GM18909 (cell line): ENCODE data around the gene CHL1.

Experiments used
- ATAC-seq: cut with Tn5 transposase; IDR thresholded peaks from one replicate; pipeline ENCODE4 v1.9.1; 2021; ENCODE audit warnings: mild to moderate bottlenecking; ENCODE audit not compliant: unreplicated experiment, poor library complexity

CHL1 gene

DNA sequence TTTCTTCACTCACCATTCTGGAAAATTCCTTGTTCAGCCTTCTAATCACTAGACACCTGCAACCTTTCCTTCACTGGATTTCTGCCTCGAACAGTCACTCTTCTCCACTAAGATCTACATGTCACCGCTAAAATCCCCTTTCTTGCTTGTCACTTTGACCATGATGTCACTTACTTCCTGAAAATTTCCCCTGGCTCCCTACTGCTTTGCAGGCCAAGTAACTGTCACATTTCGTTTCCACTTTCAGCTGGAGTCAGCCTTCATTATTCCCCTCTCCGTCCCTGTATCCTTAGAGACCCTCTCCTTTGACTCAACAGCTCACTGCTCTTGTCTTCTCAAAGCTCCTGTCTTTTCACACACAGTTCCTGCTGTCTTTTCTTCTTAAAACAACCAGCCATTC, 15.9 kb downstream of the CHL1 start:
- ATAC-seq = peak; percentile 90

DNA sequence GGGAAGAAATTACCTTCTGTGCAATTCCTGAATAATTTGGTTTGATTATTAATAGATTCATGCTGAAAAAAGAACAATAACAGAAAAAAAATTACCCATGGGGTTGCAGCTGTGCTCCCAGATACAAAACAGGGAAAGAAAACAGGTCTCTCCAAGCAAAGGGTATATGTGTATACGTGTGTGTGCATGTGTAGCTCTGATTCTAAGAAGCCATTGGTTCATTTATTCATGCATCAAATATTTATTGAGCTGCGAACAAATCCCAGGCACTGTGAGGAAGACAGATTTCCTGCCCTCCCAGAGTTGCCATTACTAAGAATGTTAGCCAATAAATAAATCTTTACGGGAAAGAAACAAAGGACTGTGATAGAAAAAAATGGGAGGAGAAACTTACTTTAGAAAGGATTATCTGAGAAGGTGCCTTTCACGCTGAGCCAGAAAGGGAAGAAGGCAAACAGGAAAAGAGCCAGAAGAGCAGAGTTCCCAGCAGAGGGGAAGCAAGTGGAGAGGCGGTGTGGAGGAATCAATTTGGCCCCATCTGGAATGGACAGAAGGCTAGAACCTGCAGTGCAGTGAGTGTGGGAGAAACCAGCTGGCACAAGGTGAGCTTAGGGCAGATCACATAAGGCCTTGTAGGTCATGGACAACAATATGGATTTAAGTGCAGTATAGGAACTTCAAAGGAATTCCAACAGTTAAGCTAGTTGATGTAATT, 20.7 kb downstream of the CHL1 start:
- ATAC-seq = no peak

DNA sequence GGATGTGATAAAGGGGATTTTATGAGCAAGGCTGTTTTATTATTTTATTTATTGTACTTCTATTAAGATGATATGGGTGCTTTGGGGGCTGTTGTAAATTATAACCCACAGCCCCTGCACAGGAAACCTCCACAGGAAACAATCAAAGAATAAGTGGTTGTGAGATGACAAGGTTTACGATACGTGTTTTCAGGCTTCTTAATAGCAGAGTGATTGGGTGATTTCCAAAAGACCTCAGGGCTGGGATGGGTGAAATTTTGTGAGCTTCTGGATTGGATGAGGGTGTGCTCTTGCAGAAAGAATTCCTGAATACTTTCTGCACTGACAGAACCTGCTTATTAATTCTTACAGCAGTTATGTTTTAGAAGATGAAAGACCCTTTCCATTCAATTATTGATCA, 21.4 kb downstream of the CHL1 start:
- ATAC-seq = peak; percentile 54

DNA sequence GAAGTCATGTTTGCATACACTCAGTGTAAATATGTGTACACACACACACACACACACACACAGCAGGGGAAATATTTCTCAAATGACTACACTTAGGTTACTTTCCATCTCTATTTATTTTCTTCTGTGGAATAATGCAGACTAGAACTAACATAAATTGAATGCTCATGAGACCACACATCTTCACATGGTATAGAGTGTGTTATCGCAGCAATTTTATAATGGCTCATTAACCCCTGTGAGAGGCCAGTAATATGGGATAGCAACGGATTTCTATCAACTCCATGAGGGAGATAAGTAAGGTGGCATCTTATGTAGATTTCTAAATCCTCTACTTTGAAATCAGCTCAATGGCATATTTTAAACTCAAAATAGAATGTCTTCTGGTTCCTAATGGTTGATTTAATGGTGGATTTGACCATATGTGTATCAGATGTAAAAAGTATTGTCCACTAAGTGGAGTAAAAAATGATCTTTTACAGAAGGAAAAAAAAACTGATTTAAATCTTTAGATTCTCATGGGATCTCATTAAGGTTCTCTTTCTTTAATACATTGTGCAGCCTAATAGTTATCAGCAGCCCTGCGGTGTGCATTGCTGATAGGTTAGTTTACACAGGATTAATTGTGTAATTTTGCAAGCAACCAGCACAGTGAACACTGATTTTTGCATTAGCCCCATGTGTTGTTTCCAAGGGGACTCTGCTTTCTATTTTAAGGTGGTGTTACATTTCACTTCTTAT, 32.0 kb downstream of the CHL1 start:
- no peak for ATAC-seq

DNA sequence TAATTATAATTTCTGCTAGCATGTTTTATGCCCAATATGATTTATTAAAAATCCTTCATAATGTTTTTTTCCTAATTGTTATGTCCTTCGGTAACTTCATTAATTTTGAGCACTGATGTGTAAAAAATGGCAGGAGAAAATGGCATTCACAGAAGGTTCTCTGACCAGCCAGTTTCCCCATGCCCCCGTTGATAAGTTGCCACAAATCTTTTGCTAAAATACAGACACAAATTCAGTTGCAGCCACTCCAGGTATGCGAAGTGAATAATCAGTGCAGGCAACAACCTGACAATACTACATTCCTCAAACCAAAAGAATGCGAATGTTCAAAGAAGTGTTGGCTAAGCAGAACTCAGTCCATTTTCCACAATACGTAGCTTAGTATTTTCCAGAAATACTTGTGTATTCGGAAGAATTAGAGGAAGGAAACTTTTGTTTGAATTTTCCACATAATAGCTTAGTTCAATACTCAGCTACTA, 32.7 kb downstream of the CHL1 start:
- ATAC-seq = no peak

DNA sequence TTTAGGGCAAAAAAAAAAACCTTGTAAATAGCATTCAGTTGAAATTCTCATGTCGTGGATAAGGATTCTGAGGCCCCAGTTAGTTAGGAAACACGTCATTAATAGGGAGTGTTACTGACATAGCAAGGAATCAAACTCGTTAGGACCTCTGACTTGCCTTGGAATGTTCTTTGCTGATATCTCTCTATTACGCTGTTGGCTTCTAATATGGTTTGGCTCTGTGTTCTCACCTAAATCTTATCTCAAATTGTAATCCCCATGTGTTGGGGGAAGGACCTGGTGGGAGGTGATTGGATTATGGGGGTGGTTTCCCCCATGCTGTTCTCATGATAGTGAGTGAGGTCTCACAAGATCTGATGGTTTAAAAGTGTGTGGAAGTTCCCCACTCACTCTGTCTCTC, 40.3 kb downstream of the CHL1 start:
- no peak for ATAC-seq

DNA sequence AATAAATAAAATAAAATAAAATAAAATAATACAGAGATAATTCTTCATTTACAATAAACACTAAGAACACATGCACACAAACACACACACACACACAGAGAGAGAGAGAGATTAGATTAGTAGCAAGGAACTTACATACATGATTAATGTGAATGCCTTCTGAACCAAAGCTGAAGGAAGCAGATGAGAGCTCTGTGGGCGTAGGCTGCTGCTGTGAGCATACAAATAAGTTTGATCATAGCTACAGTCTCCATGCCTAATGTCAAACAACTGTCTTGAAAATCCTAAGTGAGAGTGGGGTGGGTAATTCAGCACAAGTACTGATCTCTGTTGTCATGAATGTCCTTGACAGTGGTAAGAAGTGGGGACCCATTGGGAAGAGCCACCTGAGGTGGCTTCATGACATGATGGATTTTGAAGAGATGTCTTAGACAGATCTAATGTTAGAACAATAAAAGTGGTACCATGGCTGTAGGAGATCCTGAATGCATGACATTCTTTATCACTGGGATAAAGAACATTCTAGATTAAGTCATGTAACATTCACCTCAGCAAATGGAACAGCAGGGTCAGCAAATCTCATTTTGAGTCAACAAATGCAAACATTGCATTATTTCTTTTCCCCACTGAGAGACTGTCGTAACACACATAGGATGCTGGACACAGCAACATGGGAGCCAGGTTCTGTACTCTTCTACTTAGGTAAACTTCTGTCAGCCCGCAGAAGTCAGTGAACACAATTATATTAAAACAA, 46.2 kb downstream of the CHL1 start:
- ATAC-seq = no peak

DNA sequence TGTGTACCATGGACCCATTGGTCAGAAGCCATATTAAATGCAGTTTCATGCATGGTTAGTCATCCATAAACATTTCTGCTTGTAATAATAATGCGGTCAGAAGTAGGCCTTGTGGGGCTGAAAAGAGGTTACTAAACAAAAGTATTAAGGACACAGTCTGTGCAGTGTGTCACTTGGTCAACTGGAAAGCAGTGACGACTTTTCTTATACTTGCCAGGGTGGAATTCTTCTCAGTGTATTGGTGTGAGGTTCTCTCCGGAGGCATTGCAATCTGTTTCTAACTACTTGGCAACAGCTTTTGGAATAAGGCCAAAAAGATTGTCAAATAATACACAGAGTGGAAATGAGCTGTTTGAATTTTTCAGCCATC, 46.8 kb downstream of the CHL1 start:
- no peak for ATAC-seq

DNA sequence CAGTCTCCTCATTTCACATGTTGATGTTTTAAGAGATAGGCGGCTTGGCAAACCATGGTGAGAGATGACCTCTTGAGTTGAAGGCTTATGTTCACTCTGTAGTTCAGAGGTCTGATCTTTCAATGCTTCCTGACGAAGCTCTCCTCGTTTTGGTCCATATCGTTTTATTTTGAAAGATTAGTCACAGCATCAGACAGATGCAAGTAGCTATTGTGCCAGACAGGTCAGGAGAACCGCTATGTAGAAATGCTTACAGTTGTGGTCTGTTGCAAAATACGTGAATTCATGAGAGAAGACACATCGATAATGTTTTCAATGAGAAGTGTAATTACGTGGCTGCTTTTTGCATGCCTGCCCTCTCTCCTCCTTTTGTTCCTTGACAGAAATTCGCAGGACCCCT, 47.5 kb downstream of the CHL1 start:
- ATAC-seq = no peak

DNA sequence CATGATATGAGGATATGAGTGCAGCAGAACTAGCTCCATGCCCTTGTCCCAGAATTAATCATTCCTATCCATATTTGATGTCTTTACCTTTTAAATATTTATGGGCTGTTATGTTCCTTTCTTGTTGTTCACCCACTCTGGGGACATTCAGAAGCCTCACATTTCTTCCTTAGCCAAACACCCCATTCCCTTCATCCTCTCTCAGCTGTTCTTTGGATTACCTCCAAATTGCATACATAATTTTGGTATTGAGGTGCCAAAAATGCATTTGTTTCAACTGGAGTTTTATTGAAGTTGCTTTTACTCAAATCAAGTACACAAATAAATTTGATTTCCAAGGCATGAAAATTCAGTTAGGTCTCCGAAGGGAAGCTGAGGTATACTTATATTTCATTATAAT, 51.4 kb downstream of the CHL1 start:
- no peak for ATAC-seq

DNA sequence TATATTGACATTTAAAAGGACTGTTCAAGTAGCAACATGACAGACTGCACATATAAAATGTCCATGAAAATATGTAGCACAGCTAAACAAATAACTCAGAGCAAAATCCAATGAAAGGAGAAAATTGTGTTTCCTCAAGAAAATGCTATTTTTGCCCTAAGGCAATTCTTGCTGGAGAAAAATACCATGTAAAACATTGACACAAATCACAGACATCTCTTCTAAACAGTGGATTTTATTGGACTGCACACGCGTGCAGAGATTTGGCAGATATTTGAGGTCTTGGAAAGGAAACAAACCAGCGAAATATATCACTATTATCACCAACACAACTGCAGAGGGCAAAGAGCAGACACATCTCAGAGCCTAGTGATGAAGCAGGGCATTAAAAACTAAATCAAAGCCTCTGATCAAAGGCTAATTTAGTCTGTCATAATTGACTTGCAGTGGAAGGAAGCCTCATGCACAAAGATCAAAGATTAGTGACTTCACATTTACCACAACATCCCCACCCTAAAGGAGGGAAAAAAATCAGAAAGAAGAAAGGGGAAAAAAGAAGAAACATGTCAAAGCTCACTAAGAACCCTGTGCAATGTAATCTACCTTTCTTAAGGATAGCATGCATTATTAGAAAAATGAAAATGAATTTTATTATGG, 52.4 kb downstream of the CHL1 start:
- ATAC-seq = no peak

DNA sequence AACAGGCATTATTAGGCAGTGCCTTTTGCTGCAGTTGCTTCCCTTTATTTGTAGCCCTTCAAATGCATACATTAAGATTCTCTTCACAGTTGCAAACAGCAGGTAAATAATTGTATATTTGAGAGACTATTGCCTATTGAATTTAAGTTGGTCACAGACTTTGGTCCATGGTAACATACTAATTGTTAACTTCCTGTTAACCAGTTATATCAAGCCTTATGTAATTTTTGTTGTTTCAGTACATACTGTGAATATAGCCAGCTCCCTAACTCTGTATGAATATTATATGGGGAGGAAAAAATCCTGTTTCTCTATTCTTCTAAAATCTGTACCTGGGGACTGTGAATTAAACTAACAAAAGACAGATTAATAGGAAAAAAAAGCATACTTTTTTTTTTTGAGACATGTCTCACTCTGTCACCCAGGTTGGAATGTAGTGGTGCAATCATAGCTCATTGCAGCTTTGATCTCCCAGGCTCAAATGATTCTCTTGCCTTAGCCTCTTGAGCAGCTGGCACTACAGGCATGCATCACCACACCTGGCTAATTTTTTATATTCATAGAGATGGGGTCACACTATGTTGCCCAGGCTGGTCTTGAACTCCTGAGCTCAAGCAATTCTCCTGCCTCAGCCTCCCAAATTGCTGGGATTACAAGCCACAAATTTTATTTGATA, 53.2 kb downstream of the CHL1 start:
- no peak for ATAC-seq

DNA sequence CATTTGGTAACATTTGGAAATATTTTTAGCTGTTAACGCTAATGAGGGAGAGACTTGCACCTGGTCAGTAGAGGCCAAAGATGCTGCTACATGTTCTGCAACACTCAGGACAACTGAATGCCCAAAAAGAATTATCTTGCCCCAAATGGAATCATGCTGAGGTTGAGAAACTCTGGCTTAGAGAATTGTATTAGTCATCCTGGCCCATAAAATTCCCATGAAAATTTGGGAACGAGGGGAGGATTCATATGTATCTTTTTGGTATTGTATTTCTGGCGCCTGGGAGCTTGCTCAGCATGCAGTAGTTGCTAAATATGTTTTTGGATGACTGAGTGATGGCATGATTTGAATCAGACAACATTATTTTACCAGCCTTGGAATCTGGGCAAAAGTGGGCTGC, 59.9 kb downstream of the CHL1 start:
- no peak for ATAC-seq

DNA sequence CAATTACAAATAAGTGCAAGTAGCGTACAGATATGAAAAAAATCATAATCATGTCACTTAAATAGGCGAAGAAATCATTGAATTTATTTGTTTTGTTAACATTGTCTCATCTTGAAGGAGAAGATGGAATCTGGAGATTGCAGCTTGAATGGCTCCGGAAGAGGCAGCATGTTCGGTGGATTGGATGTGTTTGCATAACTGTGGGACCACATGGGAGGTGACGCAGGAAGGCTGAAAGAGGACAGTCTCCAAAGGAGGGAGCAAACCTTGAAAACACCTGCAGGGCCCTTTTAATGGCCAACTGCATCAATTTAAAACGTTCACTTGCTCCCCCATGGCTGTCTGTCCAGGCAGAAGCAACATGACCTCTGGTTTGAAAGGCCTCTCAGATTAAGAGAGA, 61.3 kb downstream of the CHL1 start:
- ATAC-seq = no peak

DNA sequence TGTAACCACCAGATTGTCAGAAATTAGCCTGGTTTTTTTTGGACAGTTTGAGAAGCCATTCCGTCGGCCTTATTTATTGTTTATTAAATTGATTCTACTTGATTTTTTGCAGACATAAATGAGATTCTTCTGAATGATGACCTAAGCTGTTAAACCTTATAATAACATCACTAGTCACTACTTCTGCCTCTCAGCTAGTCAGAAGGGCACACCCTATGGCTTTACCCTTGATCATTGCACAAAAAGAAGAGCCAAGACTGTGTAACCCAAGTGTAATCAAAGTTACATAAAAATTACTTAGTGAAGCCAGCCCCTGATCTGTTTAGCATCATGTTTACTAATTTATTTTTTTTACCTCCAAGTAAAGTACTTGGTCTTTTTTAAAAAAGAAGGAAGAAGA, 64.3 kb downstream of the CHL1 start:
- no peak for ATAC-seq

DNA sequence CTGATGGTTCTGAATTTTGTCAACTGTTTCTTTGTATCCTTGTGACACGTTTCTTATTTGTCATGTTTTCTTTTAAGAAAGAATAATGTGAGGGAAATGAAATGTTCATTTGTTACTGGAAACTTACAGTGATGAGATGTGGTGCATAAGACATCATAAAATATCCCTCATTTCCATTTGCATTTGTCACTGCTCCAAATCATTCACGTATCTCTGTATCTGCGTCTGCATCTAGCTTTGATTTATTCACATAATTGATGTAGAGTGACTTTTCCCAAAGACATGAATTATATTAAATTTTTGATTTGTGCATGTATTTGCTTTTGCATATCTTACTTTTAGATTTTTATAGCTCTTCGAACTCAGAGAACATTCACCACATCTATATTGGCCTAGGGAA, 66.8 kb downstream of the CHL1 start:
- no peak for ATAC-seq

DNA sequence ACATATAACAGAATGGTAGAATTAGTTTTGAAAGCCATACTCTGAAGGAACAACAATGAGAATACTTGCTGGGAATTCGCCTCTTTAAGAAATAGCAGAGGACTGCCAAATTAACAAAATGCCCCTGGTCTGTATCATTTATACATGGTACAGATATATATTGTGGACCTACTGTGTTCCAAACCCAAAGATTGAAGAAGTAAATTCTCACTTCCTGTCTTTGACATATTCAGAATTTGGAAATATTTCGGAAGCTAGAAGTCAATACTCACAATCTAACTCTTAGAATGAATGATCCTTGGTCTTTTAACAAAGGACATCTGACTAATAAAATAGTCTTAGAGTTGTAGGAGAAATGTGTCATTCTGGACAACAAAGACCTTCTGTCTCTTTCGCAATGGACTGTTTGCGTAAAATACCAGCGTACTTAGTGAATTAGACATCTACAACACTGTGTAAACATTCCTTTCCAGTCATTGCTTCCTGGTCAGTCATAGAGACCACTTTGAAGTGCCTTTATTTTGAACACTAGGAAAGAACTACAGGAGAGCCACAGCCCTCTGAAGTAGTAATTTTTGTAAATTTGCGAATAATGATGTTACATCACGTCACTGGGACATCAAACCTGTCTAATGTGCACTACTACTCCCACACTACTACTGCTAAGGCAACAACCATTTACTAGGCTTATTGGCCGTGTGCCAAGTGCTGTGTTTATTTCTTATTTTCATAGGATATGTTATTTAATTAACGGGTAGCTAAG, 68.0 kb downstream of the CHL1 start:
- ATAC-seq = no peak

DNA sequence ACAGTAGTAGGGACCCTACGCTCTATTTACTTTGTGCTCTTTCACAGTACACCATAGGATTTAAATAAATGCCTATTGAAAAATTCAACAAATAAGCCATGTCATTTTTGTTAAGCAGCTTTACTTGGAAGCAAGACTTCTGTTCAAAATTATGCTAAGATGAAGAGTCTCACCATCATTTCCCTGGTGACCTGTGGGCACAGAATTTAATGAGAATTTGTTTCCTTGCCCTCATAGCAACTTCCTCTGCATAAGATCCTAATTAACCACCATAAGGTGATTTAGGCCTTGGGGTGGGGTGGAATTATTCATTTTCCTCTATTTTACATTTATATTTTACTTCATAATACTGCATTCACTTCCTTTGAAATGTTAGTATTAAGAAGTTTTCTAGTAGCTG, 70.5 kb downstream of the CHL1 start:
- no peak for ATAC-seq

DNA sequence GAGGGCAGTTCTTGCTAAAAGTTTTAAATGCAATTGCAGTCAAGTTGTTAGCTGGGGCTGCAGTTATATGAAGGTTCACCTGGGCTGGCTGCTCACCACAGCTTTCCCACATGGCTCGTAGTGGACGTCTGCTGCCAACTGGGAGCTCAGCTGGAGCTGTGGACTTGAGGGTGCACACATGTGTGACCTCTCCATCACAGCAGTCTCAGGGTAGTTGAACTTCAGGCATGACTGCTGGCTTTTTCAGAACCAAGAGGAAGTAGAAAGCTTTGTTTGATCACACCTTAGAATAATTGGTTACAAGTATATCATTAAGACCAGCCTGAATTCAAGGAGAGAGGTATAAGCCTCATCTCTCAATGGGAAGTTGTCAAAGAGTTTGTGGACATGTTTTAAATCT, 74.1 kb downstream of the CHL1 start:
- ATAC-seq = peak; percentile 58

DNA sequence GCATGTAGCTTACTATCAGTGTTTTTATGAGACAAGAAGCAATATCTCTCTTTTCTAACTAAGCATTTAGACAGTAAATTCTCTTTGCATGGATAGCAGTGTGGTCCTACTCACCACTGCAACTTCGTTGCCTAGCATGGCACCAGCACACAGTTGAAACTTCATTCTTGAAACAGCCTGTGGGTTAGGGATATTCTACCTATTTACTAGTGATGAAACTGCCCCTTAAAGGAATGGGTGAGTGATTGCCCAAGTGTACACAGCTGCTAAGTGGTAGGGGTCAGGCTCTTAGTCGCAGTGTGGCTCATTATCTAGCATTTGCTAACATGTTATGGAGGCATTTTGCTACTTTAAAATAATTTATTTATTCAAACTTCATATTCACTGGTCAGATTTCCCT, 78.4 kb downstream of the CHL1 start:
- no peak for ATAC-seq
